Retinal pigment epithelial cell (primary cell): ENCODE data around the gene MTRF1.

Experiments
- DNase-seq: peaks from one replicate; pipeline ENCODE4 v3.0.0-alpha.2; 2010; ENCODE audit warnings: low read depth
- H3K4me3 ChIP-seq: 2 replicates; pipeline ENCODE4 v1.5.1; 2011; ENCODE audit warnings: mild to moderate bottlenecking, low read length, control low read depth, moderate library complexity
- TF ChIP-seq, protein P1 (sequence below): conservative IDR thresholded peaks from 2 replicates; pipeline ENCODE4 v1.5.1; 2011; ENCODE audit warnings: low read depth, low read length, control low read depth, inconsistent platforms

The MTRF1 gene

DNA sequence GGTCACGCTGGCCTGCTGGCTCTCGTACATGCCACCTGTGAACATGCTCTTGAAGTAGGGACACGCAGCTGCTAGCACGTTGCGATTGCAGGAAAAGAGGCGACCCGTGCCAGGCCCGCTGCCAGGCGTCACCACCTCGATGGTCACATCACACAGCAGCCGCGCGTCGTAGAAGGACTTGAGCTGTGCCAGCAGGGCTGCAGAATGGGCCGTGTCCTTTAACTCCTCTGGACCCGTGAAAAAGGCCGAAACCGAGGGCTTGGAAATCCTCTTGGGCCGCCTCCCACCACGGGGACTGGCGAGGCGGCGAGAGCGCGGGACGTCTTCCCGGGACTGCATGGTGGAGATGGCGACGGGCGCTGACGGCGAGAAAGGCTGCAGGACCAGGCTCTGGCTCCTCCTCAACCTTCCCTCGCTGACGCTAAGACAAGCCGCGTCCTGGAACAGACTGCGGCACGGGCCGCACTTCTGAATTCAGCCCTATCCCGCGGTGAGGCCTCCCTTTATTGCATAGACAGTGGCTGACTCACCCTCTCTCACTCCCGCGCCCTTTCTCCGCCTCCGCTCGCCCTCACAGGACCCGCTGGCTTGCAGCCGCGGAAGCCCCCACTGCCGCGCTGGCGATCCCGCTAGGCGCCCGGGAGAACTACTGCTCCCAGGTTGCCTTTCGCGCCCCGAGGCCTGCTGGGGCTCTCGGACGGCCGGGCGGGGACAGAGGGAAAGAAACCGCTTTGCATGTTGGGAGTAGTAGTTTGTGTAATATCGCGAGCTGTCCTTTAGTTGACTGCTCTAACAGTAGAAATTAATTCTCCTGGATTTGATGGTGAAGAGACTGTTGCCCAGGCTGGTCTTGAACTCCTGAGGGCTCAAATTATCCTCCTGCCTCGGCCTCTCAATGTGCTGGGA is 69.2 kb downstream of the MTRF1 start, which contains the start of gene KBTBD7:
TSS of gene KBTBD7 (minus strand) at position 651 of the 906 bp plus-strand sequence. CDS start at position 339, 312 bp downstream.
- DNase-seq, result peak; percentile 88
- TF ChIP-seq, protein P1, sequence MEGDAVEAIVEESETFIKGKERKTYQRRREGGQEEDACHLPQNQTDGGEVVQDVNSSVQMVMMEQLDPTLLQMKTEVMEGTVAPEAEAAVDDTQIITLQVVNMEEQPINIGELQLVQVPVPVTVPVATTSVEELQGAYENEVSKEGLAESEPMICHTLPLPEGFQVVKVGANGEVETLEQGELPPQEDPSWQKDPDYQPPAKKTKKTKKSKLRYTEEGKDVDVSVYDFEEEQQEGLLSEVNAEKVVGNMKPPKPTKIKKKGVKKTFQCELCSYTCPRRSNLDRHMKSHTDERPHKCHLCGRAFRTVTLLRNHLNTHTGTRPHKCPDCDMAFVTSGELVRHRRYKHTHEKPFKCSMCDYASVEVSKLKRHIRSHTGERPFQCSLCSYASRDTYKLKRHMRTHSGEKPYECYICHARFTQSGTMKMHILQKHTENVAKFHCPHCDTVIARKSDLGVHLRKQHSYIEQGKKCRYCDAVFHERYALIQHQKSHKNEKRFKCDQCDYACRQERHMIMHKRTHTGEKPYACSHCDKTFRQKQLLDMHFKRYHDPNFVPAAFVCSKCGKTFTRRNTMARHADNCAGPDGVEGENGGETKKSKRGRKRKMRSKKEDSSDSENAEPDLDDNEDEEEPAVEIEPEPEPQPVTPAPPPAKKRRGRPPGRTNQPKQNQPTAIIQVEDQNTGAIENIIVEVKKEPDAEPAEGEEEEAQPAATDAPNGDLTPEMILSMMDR, result no peak
- H3K4me3 ChIP-seq, result peak within 1 kb of the TSS; percentile 63

DNA sequence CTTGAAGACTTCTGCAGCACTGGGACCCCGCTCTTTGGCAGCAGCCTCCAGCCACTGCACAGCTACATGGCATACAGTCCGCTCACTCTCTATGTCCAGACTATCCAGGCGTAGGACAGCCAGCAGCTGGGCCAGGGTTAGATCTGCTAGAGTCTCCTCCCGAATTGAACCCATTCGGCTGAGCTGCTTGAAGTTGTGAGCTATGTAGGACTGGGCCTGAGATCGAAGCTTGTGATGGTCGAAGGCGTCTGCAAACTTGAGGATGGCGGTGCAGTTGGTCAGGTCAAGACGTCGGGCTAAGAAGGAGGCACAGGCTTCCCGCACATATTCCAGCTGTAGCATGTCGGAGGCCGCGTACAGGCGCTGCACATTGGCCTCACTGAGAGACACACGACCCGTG is 69.9 kb downstream of the MTRF1 start:
- H3K4me3 ChIP-seq, result no peak overlapping the region
- TF ChIP-seq, protein P1, result no peak
- no peak for DNase-seq

DNA sequence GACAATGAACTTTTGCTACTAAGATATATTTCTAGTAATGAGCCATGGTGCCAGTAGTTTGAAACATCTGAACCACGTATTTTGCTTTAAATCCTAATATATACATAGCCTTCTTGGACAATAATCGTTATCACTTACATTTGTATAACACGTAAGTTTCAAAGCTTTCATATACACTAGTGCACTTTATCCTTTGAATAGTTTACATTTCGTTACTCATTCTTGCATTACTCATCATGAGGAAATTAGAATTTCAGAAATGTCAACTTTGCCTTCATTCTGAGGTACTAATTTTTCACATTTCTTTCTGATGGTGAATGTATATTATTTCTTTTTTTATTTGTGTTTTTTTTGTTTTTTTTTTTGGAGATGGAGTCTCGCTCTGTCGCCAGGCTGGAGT is 74.8 kb downstream of the MTRF1 start:
- no peak overlapping the region for H3K4me3 ChIP-seq
- DNase-seq, result no peak
- TF ChIP-seq, protein P1, result no peak

DNA sequence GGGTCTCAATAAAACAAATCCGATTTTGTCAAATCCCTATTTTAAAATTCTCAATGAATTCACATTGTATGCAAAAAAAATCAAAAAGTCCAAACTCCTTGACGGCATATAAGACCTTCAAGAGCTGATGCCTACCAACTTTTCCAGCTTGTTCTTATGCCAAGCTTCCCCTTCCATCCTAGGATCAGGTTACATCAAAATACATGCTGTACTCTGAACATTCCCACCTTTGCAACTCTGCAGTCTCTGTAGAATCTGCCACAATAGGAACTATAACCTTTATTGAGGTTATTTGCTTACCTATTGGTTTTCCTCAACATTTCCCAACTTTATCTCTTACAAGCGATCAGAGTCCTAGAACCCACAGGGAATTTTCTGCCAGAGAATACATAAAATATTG is 76.9 kb downstream of the MTRF1 start:
- H3K4me3 ChIP-seq, result no peak overlapping the region
- DNase-seq, result no peak
- TF ChIP-seq, protein P1, result no peak

DNA sequence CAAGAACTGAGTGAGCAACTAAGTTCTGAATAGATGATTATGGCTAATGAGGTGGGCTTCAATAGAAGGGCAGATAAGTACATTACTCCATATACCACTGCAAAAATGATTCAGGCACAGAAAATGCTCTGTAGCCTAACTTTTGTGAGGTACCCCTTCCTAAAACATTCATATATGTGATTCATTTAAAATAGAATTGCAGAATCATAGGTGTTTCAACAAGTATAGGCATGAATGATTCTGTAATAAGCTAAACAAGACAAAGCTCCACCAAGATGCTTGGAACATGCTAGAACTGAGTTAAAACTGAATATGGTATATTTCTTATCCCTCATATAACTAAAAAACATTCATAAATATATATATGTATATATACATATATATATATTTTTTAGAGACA is 81.1 kb downstream of the MTRF1 start:
- TF ChIP-seq, protein P1, result no peak
- DNase-seq, result no peak
- H3K4me3 ChIP-seq, result no peak overlapping the region

DNA sequence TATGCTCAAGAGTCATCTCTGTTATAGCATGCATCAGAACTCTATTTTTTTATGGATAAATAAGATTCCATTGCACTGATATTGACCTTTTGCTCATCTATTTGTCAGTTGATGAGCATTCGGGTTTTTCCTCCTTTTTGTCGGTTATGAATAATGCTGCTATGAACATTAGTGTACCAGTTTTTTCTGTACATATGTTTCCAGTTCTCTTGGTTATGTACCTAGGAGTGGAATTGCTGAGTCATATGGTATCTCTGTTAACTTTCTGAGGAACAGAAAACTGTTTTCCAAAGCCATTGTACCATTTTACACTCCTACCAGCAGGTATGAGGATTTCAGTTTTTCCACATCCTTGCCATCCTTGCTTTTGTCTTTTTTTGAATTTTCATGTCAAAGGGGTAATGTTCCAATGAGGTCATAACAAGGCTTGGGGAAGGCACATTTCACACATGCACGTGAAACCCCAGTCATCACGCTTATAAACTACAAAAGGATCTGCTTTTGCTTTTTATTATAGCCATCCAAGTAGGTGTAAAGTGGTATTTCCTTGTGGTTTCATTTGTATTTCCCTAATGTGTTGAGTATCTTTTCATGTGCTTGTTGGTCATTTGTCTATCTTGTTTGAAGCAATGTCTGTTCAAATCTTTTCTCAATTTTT is 83.7 kb downstream of the MTRF1 start:
- no peak overlapping the region for H3K4me3 ChIP-seq
- TF ChIP-seq, protein P1, result no peak
- DNase-seq, result no peak
